ENCODE measurements around the gene TAX1BP1. TPM values are rescaled to one million over a fixed set of nuclear protein-coding genes. Genes with fewer than 3 reads are reported as not detected.

TAX1BP1 gene
- polyA plus RNA-seq, 1 donor (not counting 4 experiments of a cell fraction or from before 2014, with no cell fraction given) = 102 TPM

DNA sequence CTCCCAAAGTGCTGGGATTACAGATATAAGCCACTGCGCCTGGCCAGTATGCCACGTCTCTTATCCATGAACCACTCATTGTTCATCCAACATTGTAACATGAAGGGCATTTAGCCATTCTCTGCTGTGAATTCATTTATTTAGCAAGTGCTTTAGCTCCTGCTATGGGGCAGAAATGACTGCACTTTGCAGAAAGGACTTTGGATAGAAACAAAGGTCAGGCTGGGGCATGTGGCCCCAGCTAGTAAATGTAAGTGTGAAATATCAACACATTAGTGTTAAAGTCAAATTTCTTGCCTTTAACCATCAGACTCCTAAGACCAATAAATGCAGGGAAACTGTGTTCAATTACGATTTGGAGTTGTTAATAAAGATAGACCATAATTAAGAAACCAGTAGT lies 27.7 kb upstream of the TAX1BP1 start:
- Histone ChIP-seq H3K4me3 (ENCODE audit: control insufficient read depth in 2 of 3, extremely low read depth in 1 of 3, insufficient read depth in 2 of 3, low read depth in 1 of 3, low read length in 3 of 3) (no peak overlapping the region), H3K9me3 (ENCODE audit: control insufficient read depth, low read depth, low read length) (no peaks in the 10 kb centered on the region), H3K9me1 (ENCODE audit: control insufficient read depth, extremely low read depth, insufficient read depth, low read length) (no peaks in the 10 kb centered on the region), H3K27ac (ENCODE audit: control insufficient read depth, insufficient read depth, low read length) (no peak overlapping the region), H3K4me1 (ENCODE audit: control insufficient read depth, extremely low read depth, insufficient read depth, low read length) (no peaks in the 10 kb centered on the region), H3K4me2 (ENCODE audit: control insufficient read depth, extremely low read depth, insufficient read depth, low read depth, low read length) (no peak overlapping the region), H3K9ac (ENCODE audit: control insufficient read depth, extremely low read depth, insufficient read depth, low read length) (no peak overlapping the region), H3K79me2 (ENCODE audit: control insufficient read depth, insufficient read depth, low read length) (no peaks in the 10 kb centered on the region), H3K36me3 (ENCODE audit: control insufficient read depth in 2 of 2, extremely low read depth in 1 of 2, insufficient read depth in 2 of 2, low read length in 2 of 2) (no peaks in the 10 kb centered on the region), H3K27me3 (ENCODE audit: control insufficient read depth, extremely low read depth, insufficient read depth, low read length) (no peaks in the 10 kb centered on the region), H2AFZ (ENCODE audit: control insufficient read depth, low read length) (no peak overlapping the region), H4K20me1 (ENCODE audit: control insufficient read depth, extremely low read depth, insufficient read depth, low read length) (no peaks in the 10 kb centered on the region)
- no peak for DNase-seq (ENCODE audit: low read depth, low spot score)
- dilution Hi-C loops (cut with MboI; ENCODE audit: extremely low pct_ligation_motif_present, low sequenced_read_pairs) = no loop called here
- TF ChIP-seq, protein P1, sequence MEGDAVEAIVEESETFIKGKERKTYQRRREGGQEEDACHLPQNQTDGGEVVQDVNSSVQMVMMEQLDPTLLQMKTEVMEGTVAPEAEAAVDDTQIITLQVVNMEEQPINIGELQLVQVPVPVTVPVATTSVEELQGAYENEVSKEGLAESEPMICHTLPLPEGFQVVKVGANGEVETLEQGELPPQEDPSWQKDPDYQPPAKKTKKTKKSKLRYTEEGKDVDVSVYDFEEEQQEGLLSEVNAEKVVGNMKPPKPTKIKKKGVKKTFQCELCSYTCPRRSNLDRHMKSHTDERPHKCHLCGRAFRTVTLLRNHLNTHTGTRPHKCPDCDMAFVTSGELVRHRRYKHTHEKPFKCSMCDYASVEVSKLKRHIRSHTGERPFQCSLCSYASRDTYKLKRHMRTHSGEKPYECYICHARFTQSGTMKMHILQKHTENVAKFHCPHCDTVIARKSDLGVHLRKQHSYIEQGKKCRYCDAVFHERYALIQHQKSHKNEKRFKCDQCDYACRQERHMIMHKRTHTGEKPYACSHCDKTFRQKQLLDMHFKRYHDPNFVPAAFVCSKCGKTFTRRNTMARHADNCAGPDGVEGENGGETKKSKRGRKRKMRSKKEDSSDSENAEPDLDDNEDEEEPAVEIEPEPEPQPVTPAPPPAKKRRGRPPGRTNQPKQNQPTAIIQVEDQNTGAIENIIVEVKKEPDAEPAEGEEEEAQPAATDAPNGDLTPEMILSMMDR (optimal IDR thresholded peaks at IDR 0.05 in 1 of 3, IDR thresholded peaks at IDR 0.05 in 1 of 3, conservative IDR thresholded peaks at IDR 0.05 in 1 of 3; ENCODE audit: extremely low read depth in 1 of 3, insufficient read depth in 2 of 3, low read length in 3 of 3) = no peak
- TF ChIP-seq EZH2 (IDR thresholded peaks at IDR 0.05; ENCODE audit: low read length) = no peak
- FAIRE-seq = no peak

DNA sequence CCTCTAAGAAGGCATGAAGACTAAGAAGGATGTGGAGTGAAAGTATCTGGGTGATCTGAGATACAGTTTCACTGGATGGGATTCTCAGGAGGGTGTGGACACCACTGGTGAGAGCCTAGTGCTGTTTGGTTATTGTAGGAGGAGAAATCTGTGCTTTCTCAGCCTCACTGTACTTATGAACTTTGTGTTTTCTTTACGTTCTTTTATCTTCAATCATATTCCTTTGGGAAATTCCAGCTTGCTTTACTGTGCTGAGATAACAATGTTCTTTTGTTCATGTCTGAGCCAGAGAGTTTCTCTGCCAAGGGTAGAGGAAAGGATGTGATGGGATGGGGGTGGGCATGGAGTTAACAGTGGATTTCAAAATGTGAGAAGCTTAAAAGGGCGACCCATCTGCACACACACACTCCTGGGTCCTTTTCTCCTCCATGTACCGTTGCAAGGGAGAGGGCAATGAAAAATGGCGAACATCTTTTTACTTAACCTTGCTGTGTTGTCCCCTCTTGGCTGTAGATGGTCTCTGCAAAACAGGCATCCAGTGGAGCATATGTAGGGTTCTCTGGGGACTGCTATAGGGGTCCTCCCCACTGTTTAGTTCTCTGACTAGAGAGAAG lies 25.0 kb upstream of the TAX1BP1 start:
- H3K9me1 ChIP-seq (ENCODE audit: control insufficient read depth, extremely low read depth, insufficient read depth, low read length) = no peaks in the 10 kb centered on the region
- H3K4me2 ChIP-seq (ENCODE audit: control insufficient read depth, extremely low read depth, insufficient read depth, low read depth, low read length) = no peak overlapping the region
- no peaks in the 10 kb centered on the region for H3K4me1 ChIP-seq (ENCODE audit: control insufficient read depth, extremely low read depth, insufficient read depth, low read length)
- no peak overlapping the region for H3K27ac ChIP-seq (ENCODE audit: control insufficient read depth, insufficient read depth, low read length)
- H3K4me3 ChIP-seq (ENCODE audit: control insufficient read depth in 2 of 3, extremely low read depth in 1 of 3, insufficient read depth in 2 of 3, low read depth in 1 of 3, low read length in 3 of 3) = no peak overlapping the region
- H2AFZ ChIP-seq (ENCODE audit: control insufficient read depth, low read length) = peak overlapping the region; percentile 25
- no peaks in the 10 kb centered on the region for H3K36me3 ChIP-seq (ENCODE audit: control insufficient read depth in 2 of 2, extremely low read depth in 1 of 2, insufficient read depth in 2 of 2, low read length in 2 of 2)
- H3K27me3 ChIP-seq (ENCODE audit: control insufficient read depth, extremely low read depth, insufficient read depth, low read length) = no peaks in the 10 kb centered on the region
- DNase-seq (ENCODE audit: low read depth, low spot score) = no peak
- dilution Hi-C loops (cut with MboI; ENCODE audit: extremely low pct_ligation_motif_present, low sequenced_read_pairs) = no loop called here
- no peaks in the 10 kb centered on the region for H4K20me1 ChIP-seq (ENCODE audit: control insufficient read depth, extremely low read depth, insufficient read depth, low read length)
- TF ChIP-seq EZH2 (IDR thresholded peaks at IDR 0.05; ENCODE audit: low read length) = no peak
- TF ChIP-seq, protein P1 (optimal IDR thresholded peaks at IDR 0.05 in 1 of 3, IDR thresholded peaks at IDR 0.05 in 1 of 3, conservative IDR thresholded peaks at IDR 0.05 in 1 of 3; ENCODE audit: extremely low read depth in 1 of 3, insufficient read depth in 2 of 3, low read length in 3 of 3) = no peak
- H3K79me2 ChIP-seq (ENCODE audit: control insufficient read depth, insufficient read depth, low read length) = no peaks in the 10 kb centered on the region
- no peaks in the 10 kb centered on the region for H3K9me3 ChIP-seq (ENCODE audit: control insufficient read depth, low read depth, low read length)
- no peak for FAIRE-seq
- H3K9ac ChIP-seq (ENCODE audit: control insufficient read depth, extremely low read depth, insufficient read depth, low read length) = no peak overlapping the region
